Hematopoietic multipotent progenitor cell treated with erythropoietin and hydrocortisone succinate and interleukin-3 and kit ligand, for 6 days (in vitro differentiated cells): Measurements from ENCODE around the gene ALPI.
"Not testable (repeated sequence)": the region's sequence is repeated elsewhere in the genome, so short reads cannot be mapped to it uniquely, and the experiment has no call there.

Experiments
- DNase-seq: peaks from one replicate; pipeline ENCODE4 v3.0.0-alpha.2; 2015

Gene ALPI

DNA sequence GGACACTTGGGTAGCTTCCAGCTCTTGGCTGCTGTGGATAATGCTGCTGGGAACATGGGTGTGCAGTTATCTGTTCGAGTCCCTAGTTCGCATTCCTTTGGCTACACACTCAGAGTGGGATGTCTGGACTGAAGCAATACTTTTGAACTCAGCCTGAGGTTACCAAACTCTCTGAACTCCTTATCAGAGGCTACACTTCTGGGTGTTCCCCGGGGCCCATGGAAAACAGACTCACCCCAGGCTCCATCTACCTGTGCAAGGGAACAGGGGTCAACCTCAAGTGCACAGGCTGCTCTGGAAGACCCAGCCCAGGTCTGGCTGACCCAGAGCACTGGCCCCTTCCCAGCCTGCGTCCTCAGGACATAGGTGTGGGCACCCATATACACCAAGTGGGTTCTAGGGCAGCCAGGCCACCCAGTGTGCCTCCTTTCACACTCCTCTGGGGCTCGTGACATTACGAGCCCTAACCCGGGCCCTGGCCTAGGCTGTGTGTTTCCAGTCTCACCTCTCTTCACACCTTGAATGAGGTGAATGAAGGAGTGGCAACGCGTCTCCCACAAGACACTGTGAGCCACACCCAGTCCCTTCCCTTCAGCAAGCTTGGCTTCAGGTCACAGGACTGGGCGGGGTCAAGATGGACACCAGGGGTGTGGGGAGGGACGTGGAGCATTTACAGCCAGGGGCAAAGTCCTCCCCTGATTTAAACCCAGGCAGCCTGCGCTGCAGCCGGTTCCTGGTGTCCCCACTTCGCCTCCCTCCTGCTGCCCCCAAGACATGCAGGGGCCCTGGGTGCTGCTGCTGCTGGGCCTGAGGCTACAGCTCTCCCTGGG is at the start of gene ALPI:
TSS of gene ALPI (plus strand) at position 728 of the 830 bp plus-strand sequence. CDS start at position 775, 47 bp downstream.
- no peak for DNase-seq

GRCh38 chr2:232406556-232407310 is 49.2 kb upstream of the ALPI start, which contains the start of gene ALPG:
Gene ALPG, plus strand, starts transcription at chr2:232406844. Its CDS starts 51 bp downstream, at chr2:232406895.
- no peak for DNase-seq

DNA sequence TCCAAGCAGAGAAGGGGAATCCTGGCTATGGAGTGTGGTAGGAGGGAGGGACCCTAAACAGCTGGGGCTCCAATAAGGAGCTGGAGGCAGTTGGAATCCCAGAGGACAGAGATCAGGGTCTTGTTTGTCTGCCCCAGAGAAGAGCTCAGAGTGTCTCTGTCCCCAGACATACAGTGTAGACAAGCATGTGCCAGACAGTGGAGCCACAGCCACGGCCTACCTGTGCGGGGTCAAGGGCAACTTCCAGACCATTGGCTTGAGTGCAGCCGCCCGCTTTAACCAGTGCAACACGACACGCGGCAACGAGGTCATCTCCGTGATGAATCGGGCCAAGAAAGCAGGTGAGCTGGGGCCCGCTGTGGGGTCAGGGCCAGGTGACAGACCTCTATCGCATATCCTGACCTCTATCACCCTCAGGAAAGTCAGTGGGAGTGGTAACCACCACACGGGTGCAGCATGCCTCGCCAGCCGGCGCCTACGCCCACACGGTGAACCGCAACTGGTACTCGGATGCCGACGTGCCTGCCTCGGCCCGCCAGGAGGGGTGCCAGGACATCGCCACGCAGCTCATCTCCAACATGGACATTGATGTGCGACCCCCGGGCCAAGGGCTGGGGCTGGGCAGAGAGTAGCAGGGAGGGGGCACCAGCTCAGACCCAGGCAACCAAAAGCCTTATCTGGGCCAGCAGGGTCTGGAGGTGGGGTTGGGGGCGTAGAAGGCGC is 48.4 kb upstream of the ALPI start:
- not testable (repeated sequence) for DNase-seq

- DNase-seq = not testable (repeated sequence)
These were observed 47.7 kb upstream of the ALPI start for GRCh38 chr2:232408269-232408668.

DNA sequence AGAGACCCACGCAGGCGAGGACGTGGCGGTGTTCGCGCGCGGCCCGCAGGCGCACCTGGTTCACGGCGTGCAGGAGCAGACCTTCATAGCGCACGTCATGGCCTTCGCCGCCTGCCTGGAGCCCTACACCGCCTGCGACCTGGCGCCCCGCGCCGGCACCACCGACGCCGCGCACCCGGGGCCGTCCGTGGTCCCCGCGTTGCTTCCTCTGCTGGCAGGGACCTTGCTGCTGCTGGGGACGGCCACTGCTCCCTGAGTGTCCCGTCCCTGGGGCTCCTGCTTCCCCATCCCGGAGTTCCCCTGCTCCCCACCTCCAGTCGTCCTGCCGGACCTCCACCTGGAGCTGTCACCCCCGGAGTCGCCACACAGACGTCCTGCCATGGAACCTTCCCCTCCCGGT is 46.3 kb upstream of the ALPI start:
- not testable (repeated sequence) for DNase-seq

GRCh38 chr2:232410238-232410900 is 45.6 kb upstream of the ALPI start:
- DNase-seq = no peak

DNA sequence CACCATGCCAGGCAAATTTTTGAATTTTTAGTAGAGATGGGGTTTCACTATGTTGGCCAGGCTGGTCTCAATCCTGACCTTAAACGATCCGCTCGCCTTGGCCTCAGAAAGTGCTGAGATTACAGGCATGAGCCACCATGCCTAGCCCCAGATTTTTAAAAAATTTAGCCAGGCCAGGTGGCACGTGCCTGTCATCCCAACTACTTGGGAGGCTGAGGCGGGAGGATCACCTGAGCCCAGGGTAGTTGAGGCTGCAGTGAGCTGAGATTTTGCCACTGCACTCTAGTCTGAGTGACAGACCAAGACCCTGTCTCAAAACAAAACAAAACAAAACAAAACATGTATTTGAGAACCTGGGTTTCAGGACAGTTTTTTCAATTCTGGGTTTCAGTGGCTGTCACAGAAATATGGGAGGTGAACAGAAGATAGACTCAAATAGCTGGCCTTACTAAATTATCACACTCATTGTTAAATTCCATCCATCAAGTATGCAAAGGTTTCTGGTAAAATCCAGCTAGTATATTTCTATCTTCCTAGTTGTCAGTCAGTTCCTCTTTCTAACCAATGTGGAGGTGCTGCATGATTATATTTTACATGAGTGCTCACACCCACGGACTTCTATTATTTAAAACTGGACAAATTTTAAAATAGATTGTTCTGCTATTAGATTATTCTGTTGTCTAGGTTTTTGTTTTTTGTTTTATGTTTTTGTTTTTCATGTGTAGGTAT is 43.9 kb upstream of the ALPI start:
- no peak for DNase-seq

GRCh38 chr2:232412986-232413385 is 43.0 kb upstream of the ALPI start:
- DNase-seq = no peak

GRCh38 chr2:232415138-232415690 is 40.7 kb upstream of the ALPI start:
- DNase-seq = no peak

- DNase-seq = no peak
These were observed 40.0 kb upstream of the ALPI start for GRCh38 chr2:232415736-232416520.

DNA sequence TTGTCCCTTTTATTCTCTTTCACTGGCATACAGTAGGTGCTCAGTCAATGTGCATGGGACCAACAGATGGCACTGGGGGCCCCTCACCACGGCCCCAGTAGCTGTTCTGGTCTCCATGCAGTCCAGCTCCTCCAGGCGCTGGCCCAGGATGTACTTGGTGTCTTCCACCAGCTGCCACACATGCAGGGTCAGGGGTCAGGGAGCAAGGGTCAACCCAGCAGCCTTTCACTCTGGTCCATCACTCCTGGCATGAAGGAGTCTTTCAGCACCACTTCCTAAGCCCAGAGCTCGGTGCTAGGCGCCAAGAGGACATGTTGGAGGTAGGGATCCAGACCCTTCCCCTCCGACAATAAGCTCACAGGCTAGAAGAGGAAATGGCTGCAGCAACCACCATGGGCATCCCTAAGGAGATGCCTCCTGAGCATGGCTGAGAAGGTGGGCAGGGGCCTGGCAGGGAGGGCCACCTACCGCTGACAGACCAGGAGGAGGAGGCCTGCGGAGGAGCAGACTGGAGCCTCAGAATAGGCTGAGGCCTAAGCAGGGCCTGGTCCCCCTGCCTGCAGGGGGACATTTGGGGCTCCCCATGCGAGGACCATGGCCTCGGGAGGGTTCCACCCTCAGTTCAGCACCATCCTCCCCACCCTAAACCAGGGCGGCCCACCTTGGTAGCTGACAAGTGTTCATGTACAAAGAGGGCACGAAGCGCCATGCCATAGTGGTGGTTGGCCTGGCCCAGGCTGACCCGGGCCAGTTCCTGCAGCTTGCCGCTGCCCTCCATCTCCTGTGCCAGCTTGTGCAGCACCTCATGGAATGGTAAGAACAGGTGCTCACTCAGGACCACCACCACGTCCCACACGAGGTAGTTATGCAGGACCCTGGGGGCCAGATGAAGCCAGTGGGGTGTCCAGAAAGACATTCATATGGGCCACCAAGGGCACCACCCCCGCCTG is 39.2 kb upstream of the ALPI start:
- no peak for DNase-seq

- DNase-seq = no peak
These were observed 38.5 kb upstream of the ALPI start for GRCh38 chr2:232417489-232417888.

DNA sequence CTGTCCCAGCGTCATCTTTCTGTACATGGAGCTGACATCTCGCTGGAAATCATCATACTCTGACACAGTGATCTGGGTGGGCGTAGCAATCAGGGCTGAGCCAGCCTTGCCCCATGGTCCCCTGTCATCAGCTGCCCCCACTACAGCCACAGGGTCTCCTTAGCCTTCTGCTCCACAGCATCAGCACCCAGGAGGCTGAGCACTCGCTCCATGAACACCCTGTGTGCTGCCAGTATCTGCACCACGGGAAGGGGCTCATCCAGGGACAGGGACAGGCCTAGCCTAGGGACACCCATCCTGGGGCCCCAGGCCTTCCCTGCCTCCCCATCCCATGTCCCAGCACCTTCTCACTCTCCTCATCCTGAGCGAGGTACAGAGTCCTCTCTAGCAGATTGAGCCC is 37.9 kb upstream of the ALPI start:
- no peak for DNase-seq

DNA sequence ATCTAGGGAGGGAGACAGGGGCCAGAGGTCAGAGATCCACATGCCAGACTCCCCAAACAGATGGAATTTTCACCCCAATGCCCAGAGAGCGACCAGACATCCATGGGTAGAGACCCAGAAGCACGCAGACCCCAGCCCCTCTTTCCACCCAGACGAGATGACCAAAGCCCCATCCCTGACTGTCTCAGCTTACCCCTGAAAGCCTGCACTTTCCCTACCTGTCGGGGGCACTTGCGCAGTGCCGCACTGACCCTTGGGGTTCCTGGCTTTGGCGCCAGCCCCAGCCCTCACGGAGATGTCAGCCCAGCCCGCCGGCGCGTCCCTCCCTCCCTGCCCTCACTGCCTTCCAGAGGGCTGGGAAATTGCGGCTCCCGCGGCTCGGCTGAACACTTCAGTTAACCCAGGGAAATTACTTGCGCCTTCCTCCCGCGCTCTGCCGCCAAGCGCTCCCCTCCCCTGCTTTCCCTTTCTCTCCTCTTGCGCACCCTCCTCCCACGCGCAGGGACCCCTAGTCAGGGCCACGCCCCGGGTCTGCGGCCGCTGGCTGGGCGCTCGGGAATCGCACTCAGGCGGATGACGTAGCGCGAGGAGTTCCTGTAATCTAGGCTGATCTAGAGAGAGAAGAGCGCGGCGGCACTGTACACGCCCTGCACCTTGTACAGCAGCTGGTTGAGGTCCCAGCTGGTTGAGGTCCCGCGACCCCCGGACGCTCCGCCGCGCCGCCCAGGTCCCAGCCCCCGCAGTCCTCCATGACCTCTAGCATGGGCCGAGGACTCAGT is 37.3 kb upstream of the ALPI start:
- peak; percentile 37 for DNase-seq

DNA sequence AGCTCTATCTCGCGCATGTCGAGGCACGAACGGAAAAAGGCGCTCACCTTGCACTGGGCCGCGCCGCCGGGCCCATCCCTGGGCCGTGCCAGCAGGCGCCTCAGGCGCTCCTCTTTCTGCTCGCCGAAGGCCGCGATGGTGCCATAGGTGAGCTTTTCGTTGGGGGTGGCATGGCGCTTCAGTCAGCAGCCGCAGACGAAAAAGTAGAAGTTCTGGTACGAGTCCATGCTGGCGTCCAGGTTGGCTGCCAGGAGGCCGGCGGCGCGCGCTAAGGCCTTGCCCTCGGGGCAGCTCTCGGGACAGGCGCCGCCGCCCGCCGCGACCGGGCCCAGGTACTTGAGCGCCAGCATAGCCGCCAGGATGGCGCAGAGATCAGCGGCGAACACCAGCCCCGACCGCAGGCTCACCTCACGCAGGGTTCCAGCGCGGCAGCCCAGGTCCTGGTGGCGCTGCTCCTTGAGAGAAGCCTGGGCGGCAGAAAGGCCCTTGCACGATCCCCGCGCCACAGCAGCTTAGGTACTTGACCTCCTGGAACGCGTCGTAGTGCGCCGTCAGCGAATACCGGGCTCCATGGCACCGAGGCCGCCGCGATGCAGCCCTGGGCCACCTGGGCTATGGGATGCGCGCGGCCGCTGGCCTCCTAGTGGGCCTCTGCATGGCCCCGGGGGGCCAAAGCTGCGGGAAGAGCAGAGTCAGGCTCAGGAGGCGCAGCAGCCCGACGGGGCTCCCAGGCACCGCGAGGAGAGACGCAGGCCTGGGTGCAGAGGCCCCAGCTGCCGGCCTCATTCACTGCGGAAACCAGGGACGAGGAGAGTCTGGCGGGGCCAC is 36.5 kb upstream of the ALPI start:
- DNase-seq = no peak

DNA sequence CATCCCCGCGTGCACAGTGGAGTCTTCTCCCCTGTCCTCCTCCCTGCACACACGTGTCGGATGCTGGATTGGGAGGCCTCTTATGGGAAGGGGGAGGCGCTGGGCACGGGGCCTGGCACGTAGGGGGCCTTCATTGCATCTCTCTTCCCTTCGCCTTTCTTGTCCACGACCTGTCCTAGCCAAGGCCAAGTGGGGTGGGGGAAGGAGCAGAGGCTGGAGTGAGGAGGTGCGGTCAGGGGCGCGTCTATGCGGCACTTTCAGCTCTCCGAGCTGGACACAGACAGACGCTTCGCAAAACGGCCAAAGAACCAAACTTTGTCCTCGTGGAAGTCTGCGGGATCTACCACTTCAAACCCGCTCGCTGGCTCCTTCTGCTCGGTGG is 35.9 kb upstream of the ALPI start:
- no peak for DNase-seq

GRCh38 chr2:232420463-232421188 is 35.3 kb upstream of the ALPI start:
- DNase-seq = peak; percentile 22
